HEK293T (cell line): ENCODE results near the gene PAM.

Source experiments
- ARNT ChIP-seq: fragments of 450-650 bp; IDR thresholded peaks from 2 replicates; pipeline ENCODE4 v1.6.1; 2017; ENCODE audit warnings: mild to moderate bottlenecking
- BHLHE40 ChIP-seq: fragments of 450-650 bp; IDR thresholded peaks from 2 replicates; pipeline ENCODE4 v1.6.1; 2016; ENCODE audit warnings: mild to moderate bottlenecking, moderate library complexity, borderline replicate concordance
- ELF4 ChIP-seq: fragments of 450-650 bp; IDR thresholded peaks from 2 replicates; pipeline ENCODE4 v1.6.1; 2017; ENCODE audit warnings: antibody characterized with exemption
- FOXA1 ChIP-seq: fragments of 450-650 bp; IDR thresholded peaks from 2 replicates; pipeline ENCODE4 v1.6.1; 2016; ENCODE audit warnings: mild to moderate bottlenecking
- FOXK2 ChIP-seq: fragments of 450-650 bp; IDR thresholded peaks from 2 replicates; pipeline ENCODE4 v1.6.1; 2016; ENCODE audit warnings: mild to moderate bottlenecking
- FOXM1 ChIP-seq: fragments of 450-650 bp; IDR thresholded peaks from 2 replicates; pipeline ENCODE4 v1.6.1; 2017; ENCODE audit warnings: mild to moderate bottlenecking, borderline replicate concordance
- HDGF ChIP-seq: fragments of 450-650 bp; IDR thresholded peaks from 2 replicates; pipeline ENCODE4 v1.6.1; 2017; ENCODE audit warnings: antibody characterized with exemption, borderline replicate concordance
- LEF1 ChIP-seq: fragments of 450-650 bp; IDR thresholded peaks from 2 replicates; pipeline ENCODE4 v1.6.1; 2017; ENCODE audit warnings: mild to moderate bottlenecking, borderline replicate concordance
- NFRKB ChIP-seq: fragments of 450-650 bp; IDR thresholded peaks from 2 replicates; pipeline ENCODE4 v1.6.1; 2016; ENCODE audit warnings: mild to moderate bottlenecking, moderate library complexity
- SP1 ChIP-seq: fragments of 450-650 bp; IDR thresholded peaks from 2 replicates; pipeline ENCODE4 v1.6.1; 2017
- SUZ12 ChIP-seq: fragments of 450-650 bp; IDR thresholded peaks from 2 replicates; pipeline ENCODE4 v1.6.1; 2016; ENCODE audit warnings: mild to moderate bottlenecking
- TARDBP ChIP-seq: fragments of 450-650 bp; IDR thresholded peaks from 2 replicates; pipeline ENCODE4 v1.6.1; 2016
- ZNF384 ChIP-seq: fragments of 450-650 bp; IDR thresholded peaks from 2 replicates; pipeline ENCODE4 v1.6.1; 2016
- TF ChIP-seq, protein P1 (sequence below): fragments of 450-650 bp; IDR thresholded peaks from 2 replicates; pipeline ENCODE4 v1.6.1; 2016

DNA sequence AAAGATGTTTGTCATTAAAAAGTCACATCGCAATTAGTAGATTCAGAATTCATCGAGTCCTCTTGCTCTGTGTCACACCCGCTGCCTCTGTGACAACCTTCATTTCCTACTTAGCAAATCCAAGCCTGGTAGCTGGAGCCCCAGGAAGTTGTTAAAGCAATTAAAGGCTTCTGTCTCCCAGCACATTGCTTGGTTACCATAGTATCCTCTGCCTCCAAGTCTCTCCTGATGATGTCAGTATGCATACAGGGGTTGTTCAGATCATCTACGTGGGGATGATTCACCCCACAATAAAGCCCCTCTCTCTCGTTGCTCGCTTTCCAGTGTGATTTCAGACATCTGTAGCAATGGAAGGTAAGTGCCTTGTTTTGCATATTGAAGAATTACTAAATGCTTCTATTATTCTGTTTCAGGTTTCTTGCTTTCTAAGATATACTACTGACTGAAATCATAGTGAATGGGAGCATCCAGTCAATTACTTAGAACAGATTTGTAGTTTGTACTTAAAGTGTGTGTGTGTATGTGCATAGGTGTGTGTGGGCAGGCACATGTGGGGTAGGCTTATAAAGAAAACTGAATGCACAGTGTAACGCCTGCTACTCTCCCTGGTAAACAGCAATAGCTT, 52.9 kb downstream of the PAM start:
- TF ChIP-seq ZNF384: no peak
- no peak for TF ChIP-seq LEF1
- no peak for TF ChIP-seq SUZ12
- TF ChIP-seq TARDBP: no peak
- no peak for TF ChIP-seq SP1
- TF ChIP-seq, protein P1, sequence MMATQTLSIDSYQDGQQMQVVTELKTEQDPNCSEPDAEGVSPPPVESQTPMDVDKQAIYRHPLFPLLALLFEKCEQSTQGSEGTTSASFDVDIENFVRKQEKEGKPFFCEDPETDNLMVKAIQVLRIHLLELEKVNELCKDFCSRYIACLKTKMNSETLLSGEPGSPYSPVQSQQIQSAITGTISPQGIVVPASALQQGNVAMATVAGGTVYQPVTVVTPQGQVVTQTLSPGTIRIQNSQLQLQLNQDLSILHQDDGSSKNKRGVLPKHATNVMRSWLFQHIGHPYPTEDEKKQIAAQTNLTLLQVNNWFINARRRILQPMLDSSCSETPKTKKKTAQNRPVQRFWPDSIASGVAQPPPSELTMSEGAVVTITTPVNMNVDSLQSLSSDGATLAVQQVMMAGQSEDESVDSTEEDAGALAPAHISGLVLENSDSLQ: no peak
- no peak for TF ChIP-seq ARNT
- no peak for TF ChIP-seq BHLHE40
- no peak for TF ChIP-seq FOXA1
- TF ChIP-seq FOXK2: no peak
- no peak for TF ChIP-seq HDGF
- no peak for TF ChIP-seq NFRKB
- TF ChIP-seq ELF4: no peak
- no peak for TF ChIP-seq FOXM1
